Stomach smooth muscle (tissue), 2 donors: ENCODE measurements around the gene AGFG1.

Experiments used
- H3K27ac ChIP-seq: one replicate; pipeline ENCODE4 v1.7.0; 2013; ENCODE audit warnings: mild to moderate bottlenecking, low read length, inconsistent platforms
- H3K27me3 ChIP-seq, 2 donors: one replicate each; pipeline ENCODE4 v1.7.0; 2013; ENCODE audit warnings: low read length in 2 of 2; ENCODE audit not compliant: insufficient read depth in 2 of 2, control insufficient read depth in 1 of 2
- H3K36me3 ChIP-seq, 2 donors: one replicate each; pipeline ENCODE4 v1.7.0; 2013; ENCODE audit warnings: low read length in 2 of 2; ENCODE audit not compliant: control insufficient read depth in 2 of 2, insufficient read depth in 2 of 2
- H3K4me1 ChIP-seq: one replicate; pipeline ENCODE4 v1.7.0; 2013; ENCODE audit warnings: low read length; ENCODE audit not compliant: control insufficient read depth, insufficient read depth
- H3K4me3 ChIP-seq, 2 donors: one replicate each; pipeline ENCODE4 v1.7.0; 2013; ENCODE audit warnings: low read length in 2 of 2
- H3K9ac ChIP-seq, 2 donors: one replicate each; pipeline ENCODE4 v1.7.0; 2013; ENCODE audit warnings: low read length in 2 of 2, mild to moderate bottlenecking in 1 of 2
- H3K9me3 ChIP-seq, 2 donors: one replicate each; pipeline ENCODE4 v1.7.0; 2013; ENCODE audit warnings: low read length in 2 of 2; ENCODE audit not compliant: control insufficient read depth in 2 of 2
- donor health status: healthy.
- donor health status: Pancreatic carcinoma.

Gene AGFG1

GRCh38 chr2:227477291-227477690 lies 5.3 kb downstream of the AGFG1 start:
- Histone ChIP-seq H3K27ac (no peak overlapping the region), H3K4me3 (no peak overlapping the region), H3K9me3 (no peaks in the 10 kb centered on the region), H3K27me3 (no peaks in the 10 kb centered on the region), H3K36me3 (no peaks in the 10 kb centered on the region), H3K9ac (no peak overlapping the region), H3K4me1 (peaks cover 3% of the 10 kb centered on the region)

DNA sequence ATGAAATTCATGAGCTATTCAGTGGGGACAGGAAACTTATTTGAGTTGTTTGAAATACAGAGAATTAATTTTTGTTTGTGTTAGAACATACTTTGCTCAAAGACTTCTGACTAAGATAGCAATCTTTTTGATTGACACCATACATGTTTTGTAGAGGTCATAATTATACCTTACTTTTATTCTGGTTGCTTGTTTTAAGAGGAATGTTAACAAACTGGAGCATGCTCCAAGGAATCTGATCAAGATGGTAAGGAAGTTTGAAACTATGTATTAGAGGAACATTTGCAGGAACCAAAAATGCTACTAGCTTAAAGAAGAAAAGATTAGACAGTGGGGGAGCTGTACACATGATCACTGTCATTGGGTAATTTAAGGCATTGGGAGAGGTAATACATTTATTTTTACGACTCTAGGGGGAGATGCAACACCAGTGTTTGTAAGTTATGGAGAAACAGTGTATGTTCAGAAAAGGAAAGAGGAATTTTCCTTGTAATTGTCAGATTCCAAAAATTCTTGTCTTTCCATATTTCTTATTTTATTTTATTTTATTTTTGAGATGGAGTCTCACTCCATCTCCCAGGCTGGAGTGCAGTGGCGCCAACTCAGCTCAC lies 8.0 kb downstream of the AGFG1 start:
- H3K36me3 ChIP-seq: no peaks in the 10 kb centered on the region
- no peak overlapping the region for H3K9ac ChIP-seq
- H3K9me3 ChIP-seq: no peaks in the 10 kb centered on the region
- no peaks in the 10 kb centered on the region for H3K27me3 ChIP-seq
- H3K4me1 ChIP-seq: no peaks in the 10 kb centered on the region
- no peak overlapping the region for H3K4me3 ChIP-seq
- no peak overlapping the region for H3K27ac ChIP-seq

DNA sequence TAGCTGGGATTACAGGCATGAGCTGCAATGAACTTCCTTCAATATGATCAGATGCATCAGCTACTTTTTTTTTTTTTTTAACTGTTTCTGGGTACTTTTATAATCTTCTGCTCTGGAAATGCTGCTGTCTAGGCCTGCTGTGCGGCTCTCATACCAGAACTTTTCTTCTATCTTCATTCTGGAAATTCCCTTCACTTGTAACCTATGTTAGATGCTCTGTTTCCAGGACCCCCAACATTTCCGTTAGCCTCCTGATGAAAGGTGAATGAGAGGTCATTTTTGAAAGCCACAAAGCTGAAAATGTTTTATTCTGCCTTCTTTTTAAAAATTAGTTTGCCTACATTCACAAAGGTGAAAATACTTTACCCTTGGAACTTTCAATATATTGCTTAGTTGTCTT lies 8.6 kb downstream of the AGFG1 start:
- H3K27me3 ChIP-seq: no peaks in the 10 kb centered on the region
- H3K27ac ChIP-seq: no peak overlapping the region
- H3K36me3 ChIP-seq: no peaks in the 10 kb centered on the region
- no peaks in the 10 kb centered on the region for H3K9me3 ChIP-seq
- no peak overlapping the region for H3K9ac ChIP-seq
- no peak overlapping the region for H3K4me3 ChIP-seq
- no peaks in the 10 kb centered on the region for H3K4me1 ChIP-seq

DNA sequence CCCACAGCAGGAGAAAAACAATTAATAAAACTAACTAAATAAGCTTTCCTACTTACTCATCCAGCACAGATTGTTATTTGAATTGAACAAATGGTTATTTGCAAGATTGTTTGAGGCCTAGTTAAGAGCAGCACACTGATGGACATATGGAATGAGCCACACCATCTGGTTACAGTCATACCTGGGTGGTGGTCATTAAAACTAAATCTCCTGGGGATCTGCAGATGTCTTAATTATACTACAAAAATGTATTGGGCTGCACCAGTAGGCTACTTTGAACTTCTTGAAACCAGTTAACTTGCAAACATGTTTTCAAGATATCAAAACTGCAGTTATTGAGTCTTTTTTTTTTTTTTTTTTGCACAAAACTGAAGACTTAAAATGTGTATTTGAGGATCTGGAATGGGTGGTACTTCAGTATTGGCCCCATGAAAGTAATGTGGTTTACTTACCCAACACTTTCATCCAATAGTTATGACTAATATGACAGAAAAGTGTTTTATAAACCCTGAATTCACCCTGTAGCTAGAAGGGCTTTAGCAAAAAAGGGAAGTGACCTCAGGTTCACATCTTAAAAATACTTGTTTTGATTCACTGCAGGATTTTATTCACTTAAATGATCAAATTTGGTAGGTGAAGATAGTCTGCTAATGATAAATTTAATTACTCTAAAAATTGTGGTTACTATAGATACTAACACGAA lies 10.8 kb downstream of the AGFG1 start:
- Histone ChIP-seq H3K36me3 (no peaks in the 10 kb centered on the region), H3K9ac (no peak overlapping the region), H3K4me3 (no peak overlapping the region), H3K4me1 (no peaks in the 10 kb centered on the region), H3K27ac (no peak overlapping the region), H3K27me3 (no peaks in the 10 kb centered on the region), H3K9me3 (no peaks in the 10 kb centered on the region)

GRCh38 chr2:227485429-227485828 lies 13.5 kb downstream of the AGFG1 start:
- Histone ChIP-seq H3K27ac (no peak overlapping the region), H3K9ac (no peak overlapping the region), H3K4me3 (no peak overlapping the region), H3K9me3 (no peaks in the 10 kb centered on the region), H3K4me1 (no peaks in the 10 kb centered on the region), H3K27me3 (no peaks in the 10 kb centered on the region), H3K36me3 (no peaks in the 10 kb centered on the region)

DNA sequence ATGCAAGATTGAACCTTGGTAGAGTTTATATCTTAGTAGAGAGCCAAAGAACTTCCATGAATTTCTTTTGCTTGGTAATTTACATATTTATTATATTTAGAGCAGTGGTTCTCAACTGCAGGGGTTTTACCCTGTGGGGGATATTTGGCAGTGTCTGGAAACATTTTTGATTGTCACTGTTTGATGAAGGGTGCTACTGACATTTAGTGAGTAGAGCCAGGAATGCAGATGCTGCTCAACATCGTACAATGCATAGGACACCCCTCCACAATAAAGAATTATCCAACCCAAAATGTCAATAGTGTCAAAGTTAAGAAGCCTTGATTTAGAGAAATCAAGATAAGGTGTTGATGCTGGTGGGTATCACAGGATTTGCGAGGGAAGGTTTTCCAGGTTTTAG lies 14.7 kb downstream of the AGFG1 start:
- no peaks in the 10 kb centered on the region for H3K36me3 ChIP-seq
- H3K27ac ChIP-seq: no peak overlapping the region
- no peaks in the 10 kb centered on the region for H3K4me1 ChIP-seq
- no peak overlapping the region for H3K9ac ChIP-seq
- no peaks in the 10 kb centered on the region for H3K27me3 ChIP-seq
- no peak overlapping the region for H3K4me3 ChIP-seq
- no peaks in the 10 kb centered on the region for H3K9me3 ChIP-seq

GRCh38 chr2:227488045-227488444 lies 16.1 kb downstream of the AGFG1 start:
- Histone ChIP-seq H3K9me3 (no peaks in the 10 kb centered on the region), H3K9ac (no peak overlapping the region), H3K27me3 (no peaks in the 10 kb centered on the region), H3K36me3 (peaks cover 0 to 1% of the 10 kb centered on the region in 2 donors), H3K4me1 (no peaks in the 10 kb centered on the region), H3K4me3 (no peak overlapping the region), H3K27ac (no peak overlapping the region)

- no peaks in the 10 kb centered on the region for H3K27me3 ChIP-seq
- H3K27ac ChIP-seq: no peak overlapping the region
- no peaks in the 10 kb centered on the region for H3K4me1 ChIP-seq
- H3K4me3 ChIP-seq: no peak overlapping the region
- H3K9me3 ChIP-seq: no peaks in the 10 kb centered on the region
- peaks cover 0 to 6% of the 10 kb centered on the region in 2 donors for H3K36me3 ChIP-seq
- no peak overlapping the region for H3K9ac ChIP-seq
Observed at GRCh38 chr2:227491386-227491785, 19.4 kb downstream of the AGFG1 start.

- Histone ChIP-seq H3K9ac (no peak overlapping the region), H3K9me3 (no peaks in the 10 kb centered on the region), H3K27me3 (no peaks in the 10 kb centered on the region), H3K27ac (no peak overlapping the region), H3K4me3 (no peak overlapping the region), H3K4me1 (no peaks in the 10 kb centered on the region), H3K36me3 (peaks cover 0 to 6% of the 10 kb centered on the region in 2 donors)
Observed at GRCh38 chr2:227493524-227493923, 21.6 kb downstream of the AGFG1 start.

- no peaks in the 10 kb centered on the region for H3K27me3 ChIP-seq
- H3K36me3 ChIP-seq: peaks cover 0 to 6% of the 10 kb centered on the region in 2 donors
- no peak overlapping the region for H3K9ac ChIP-seq
- no peak overlapping the region for H3K4me3 ChIP-seq
- no peaks in the 10 kb centered on the region for H3K9me3 ChIP-seq
- H3K27ac ChIP-seq: no peak overlapping the region
- H3K4me1 ChIP-seq: peaks cover 3% of the 10 kb centered on the region
Observed at GRCh38 chr2:227497158-227497557, 25.2 kb downstream of the AGFG1 start.

- H3K36me3 ChIP-seq: peaks cover 0 to under 1% of the 10 kb centered on the region in 2 donors
- H3K9me3 ChIP-seq: no peaks in the 10 kb centered on the region
- H3K4me1 ChIP-seq: peaks cover 3% of the 10 kb centered on the region
- no peak overlapping the region for H3K27ac ChIP-seq
- H3K4me3 ChIP-seq: no peak overlapping the region
- no peak overlapping the region for H3K9ac ChIP-seq
- no peaks in the 10 kb centered on the region for H3K27me3 ChIP-seq
Observed at GRCh38 chr2:227499627-227500300, 27.8 kb downstream of the AGFG1 start.
